Activated naive CD4-positive, alpha-beta T cell treated with anti-CD3 and anti-CD28 coated beads, Interleukin-2, amount 10 ng/mL, durations not matched to agents 7 days and 5 days (primary cell): ENCODE measurements around the gene FAM32A.
"Not testable (repeated sequence)": the region's sequence is repeated elsewhere in the genome, so short reads cannot be mapped to it uniquely, and the experiment has no call there.

Source experiments
- CTCF ChIA-PET: fragments of 350-600 bp; sonication (Branson Sonifier 250); formaldehyde crosslinking; loops from one replicate; lab custom pipeline; 2021; ENCODE audit warnings: antibody characterized with exemption; lab: Charles Lee
- DNase-seq: peaks from one replicate; pipeline ENCODE4 v3.0.0-alpha.2; 2020
- H3K27ac Mint-ChIP-seq: one replicate; pipeline ENCODE4 v1.8.0; 2021; ENCODE audit warnings: mild to moderate bottlenecking, moderate library complexity, mixed read lengths
- H3K27me3 Mint-ChIP-seq: one replicate; pipeline ENCODE4 v1.8.0; 2021; ENCODE audit warnings: mild to moderate bottlenecking, mixed read lengths
- H3K36me3 Mint-ChIP-seq: one replicate; pipeline ENCODE4 v1.8.0; 2021; ENCODE audit warnings: mixed read lengths
- H3K4me1 Mint-ChIP-seq: one replicate; pipeline ENCODE4 v1.8.0; 2021; ENCODE audit warnings: mixed read lengths
- H3K4me3 Mint-ChIP-seq: one replicate; pipeline ENCODE4 v1.8.0; 2021; ENCODE audit warnings: mild to moderate bottlenecking, moderate library complexity, mixed read lengths
- H3K9me3 Mint-ChIP-seq: one replicate; pipeline ENCODE4 v1.8.0; 2021; ENCODE audit warnings: mixed read lengths

FAM32A gene

DNA sequence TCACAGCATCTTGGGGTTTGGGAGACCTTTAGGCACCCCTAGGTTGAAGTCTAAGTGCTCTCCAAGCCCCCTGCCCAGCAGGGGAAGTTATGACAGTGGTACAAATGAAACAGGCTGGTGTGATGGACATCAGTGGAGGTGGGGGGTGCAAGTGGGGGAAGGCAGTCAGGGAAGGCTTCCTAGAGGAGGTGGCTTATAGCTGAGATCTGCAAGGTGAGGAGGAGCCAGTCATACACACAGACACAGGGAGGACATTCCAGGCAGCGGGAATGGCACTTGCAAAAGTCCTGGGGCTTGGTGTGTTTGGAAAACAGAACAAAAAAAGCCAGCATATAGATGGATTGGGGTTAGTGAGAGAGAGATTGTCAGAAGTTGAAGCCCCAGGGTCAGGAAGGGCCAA is 30.1 kb upstream of the FAM32A start:
- H3K9me3 Mint-ChIP-seq: no peaks in the 10 kb centered on the region
- no peak overlapping the region for H3K4me3 Mint-ChIP-seq
- CTCF ChIA-PET: no interaction called here
- H3K36me3 Mint-ChIP-seq: peaks cover 53% of the 10 kb centered on the region
- peaks cover 6% of the 10 kb centered on the region for H3K4me1 Mint-ChIP-seq
- no peaks in the 10 kb centered on the region for H3K27me3 Mint-ChIP-seq
- DNase-seq: no peak
- no peak overlapping the region for H3K27ac Mint-ChIP-seq

DNA sequence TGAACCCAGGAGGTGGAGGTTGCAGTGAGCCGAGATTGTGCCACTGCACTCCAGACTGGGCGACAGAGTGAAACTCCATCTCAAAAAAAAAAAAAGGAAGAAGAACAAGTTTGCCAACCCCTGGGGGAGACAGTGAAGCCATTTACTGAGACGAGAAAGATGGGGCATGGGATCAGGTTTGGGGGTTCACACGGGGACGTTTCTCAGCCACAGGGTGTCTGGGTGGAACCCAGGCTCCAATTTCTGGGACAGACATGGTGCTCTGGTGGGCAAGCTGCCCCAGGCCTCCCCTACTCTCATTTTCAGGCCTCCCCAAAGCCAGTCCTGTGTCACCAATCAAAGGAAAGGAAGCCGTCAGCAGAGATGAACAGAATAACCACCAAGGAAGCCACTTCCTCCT is 28.3 kb upstream of the FAM32A start:
- no peak for DNase-seq
- Mint-ChIP-seq H3K4me1 (peaks cover 19% of the 10 kb centered on the region), H3K36me3 (peaks cover 49% of the 10 kb centered on the region), H3K27me3 (no peaks in the 10 kb centered on the region), H3K4me3 (no peak overlapping the region), H3K27ac (no peak overlapping the region), H3K9me3 (no peaks in the 10 kb centered on the region)
- CTCF ChIA-PET: no interaction called here

DNA sequence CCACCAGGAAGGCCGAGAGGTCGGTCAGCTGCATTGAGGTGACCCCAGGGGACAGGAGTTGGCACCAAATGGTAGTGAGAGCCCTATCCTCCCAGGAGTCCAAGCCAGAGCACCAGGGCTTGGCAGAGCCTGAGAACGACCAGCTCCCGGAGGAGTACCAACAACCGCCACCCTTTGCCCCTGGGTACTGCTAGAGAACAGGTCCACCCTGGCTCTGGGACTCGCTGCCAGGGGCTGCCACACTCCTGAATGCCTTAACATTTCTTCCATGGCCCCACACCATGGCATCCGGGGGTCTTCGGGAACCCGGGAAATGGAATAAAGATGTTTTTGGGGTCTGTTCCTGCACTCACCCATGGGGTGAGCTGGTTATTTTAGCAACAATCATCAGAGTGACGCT is 27.6 kb upstream of the FAM32A start:
- H3K9me3 Mint-ChIP-seq: no peaks in the 10 kb centered on the region
- H3K27me3 Mint-ChIP-seq: no peaks in the 10 kb centered on the region
- peaks cover 20% of the 10 kb centered on the region for H3K4me1 Mint-ChIP-seq
- no peak overlapping the region for H3K4me3 Mint-ChIP-seq
- peaks cover 46% of the 10 kb centered on the region for H3K36me3 Mint-ChIP-seq
- no peak overlapping the region for H3K27ac Mint-ChIP-seq
- no peak for DNase-seq
- CTCF ChIA-PET: no interaction called here

DNA sequence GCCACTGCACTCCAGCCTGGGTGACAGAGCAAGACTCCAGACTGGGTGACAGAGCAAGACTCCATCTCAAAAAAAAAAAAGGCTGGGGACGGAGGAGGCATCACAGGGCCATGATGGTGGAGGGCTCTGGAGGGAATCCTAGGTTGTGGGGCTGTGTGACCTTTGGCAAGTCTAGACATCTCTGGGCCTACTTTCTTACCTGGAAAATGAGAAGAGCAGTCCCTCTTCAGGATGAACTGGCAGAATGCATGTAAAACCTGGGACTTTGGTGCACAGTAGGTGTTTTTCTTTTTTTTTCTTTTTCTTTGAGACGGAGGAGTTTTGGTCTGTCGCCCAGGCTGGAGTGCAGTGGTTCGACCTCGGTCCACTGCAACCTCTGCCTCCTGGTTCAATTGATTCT is 25.6 kb upstream of the FAM32A start:
- Mint-ChIP-seq H3K9me3 (no peaks in the 10 kb centered on the region), H3K4me1 (peaks cover 20% of the 10 kb centered on the region), H3K36me3 (peaks cover 26% of the 10 kb centered on the region), H3K4me3 (no peak overlapping the region), H3K27me3 (no peaks in the 10 kb centered on the region), H3K27ac (no peak overlapping the region)
- DNase-seq: no peak
- CTCF ChIA-PET: no interaction called here

DNA sequence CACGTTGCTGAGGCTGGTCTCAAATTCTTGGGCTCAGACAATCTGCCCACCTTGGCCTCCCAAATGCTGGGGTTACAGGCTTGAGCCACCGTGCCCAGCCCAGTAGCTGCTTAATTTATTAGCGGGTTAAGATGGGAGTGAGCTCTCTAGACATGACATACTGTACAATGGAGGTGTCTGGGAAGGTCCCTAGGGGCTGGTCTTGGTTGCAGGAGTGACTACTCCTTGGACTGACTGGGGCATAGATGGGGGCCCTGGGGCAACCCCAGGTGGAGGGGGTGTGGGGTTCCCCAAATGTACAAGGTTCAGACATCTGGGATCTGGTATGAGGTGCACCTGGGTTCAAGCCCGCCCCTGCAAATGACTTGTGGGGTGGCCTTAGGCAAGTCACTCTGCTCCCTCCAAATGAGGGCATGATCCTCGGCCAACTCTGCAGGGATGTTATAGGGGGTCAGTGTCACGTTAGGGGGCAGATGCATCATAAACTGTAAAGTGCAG is 24.7 kb upstream of the FAM32A start:
- Mint-ChIP-seq H3K9me3 (no peaks in the 10 kb centered on the region), H3K4me3 (no peak overlapping the region), H3K27ac (no peak overlapping the region)

DNA sequence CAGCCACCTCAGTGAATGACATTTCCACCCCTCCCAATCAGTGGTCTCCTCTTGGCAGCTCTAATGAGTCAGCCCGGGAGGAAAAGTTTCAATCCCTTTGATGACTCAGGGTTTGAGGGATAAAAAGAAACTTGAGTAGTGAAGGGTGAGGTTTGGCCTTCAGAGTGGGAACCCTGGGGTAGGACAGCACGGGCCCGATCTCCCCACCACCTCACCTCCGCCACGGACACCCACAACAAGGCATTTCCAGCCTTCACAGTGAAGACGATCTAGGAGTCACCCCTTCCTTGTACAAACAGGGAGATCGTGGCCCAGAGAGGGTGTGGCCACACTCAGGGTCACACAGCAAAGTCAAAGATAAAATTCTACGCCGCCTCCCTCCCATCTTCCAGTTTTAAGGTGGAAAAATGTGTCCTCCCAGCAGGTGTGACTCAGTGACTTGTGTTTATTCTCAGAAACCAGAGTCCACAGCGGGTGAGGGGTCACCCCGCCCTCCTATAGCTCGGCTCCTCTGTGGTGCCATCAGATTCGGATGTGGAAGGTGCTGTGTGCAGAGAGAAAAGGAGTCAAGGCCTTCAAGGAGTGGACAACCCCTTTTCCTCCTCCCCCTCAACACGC is 24.2 kb upstream of the FAM32A start:
- Mint-ChIP-seq H3K4me3 (no peak overlapping the region), H3K36me3 (peaks cover 13% of the 10 kb centered on the region)

More for the DNA sequence above, 24.7 kb upstream of the FAM32A start:
- CTCF ChIA-PET: interaction anchor here (1.7 kb wide), 1 partner anchor 118 kb away, joined by 4 read pairs; no protein-coding TSS in a partner anchor
- Mint-ChIP-seq H3K36me3 (peaks cover 18% of the 10 kb centered on the region), H3K27me3 (no peaks in the 10 kb centered on the region), H3K4me1 (peaks cover 16% of the 10 kb centered on the region)
- DNase-seq: no peak

DNA sequence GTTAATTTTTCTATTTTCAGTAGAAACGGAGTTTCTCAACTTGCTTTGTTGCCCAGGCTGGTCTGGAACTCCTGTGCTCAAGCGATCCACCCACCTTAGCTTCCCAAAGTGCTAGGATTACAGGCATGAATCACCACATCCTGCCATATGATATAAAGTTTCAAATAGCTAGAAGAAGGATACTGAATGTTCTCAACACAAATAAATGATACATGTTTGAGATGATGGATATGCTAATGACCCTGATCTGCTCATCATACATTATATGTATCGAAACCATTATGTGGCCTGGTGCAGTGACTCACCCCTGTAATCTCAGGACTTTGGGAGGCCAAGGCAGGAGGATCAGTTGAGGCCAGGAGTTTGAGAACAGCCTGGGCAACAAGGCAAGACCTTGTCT is 23.4 kb upstream of the FAM32A start:
- H3K9me3 Mint-ChIP-seq: no peaks in the 10 kb centered on the region
- H3K27me3 Mint-ChIP-seq: no peaks in the 10 kb centered on the region
- peaks cover 16% of the 10 kb centered on the region for H3K4me1 Mint-ChIP-seq
- H3K36me3 Mint-ChIP-seq: peaks cover 7% of the 10 kb centered on the region
- H3K4me3 Mint-ChIP-seq: no peak overlapping the region
- CTCF ChIA-PET: interaction anchor here (0.7 to 1.7 kb wide), 2 partner anchors 110 to 120 kb away, joined by 3 to 4 read pairs; no protein-coding TSS in a partner anchor
- no peak overlapping the region for H3K27ac Mint-ChIP-seq
- no peak for DNase-seq

More for the DNA sequence above, 24.2 kb upstream of the FAM32A start:
- Mint-ChIP-seq H3K27me3 (no peaks in the 10 kb centered on the region), H3K9me3 (no peaks in the 10 kb centered on the region), H3K27ac (no peak overlapping the region), H3K4me1 (peaks cover 16% of the 10 kb centered on the region)
- DNase-seq: no peak
- CTCF ChIA-PET: interaction anchor here (0.7 to 1.7 kb wide), 2 partner anchors 110 to 119 kb away, joined by 3 to 4 read pairs; no protein-coding TSS in a partner anchor

DNA sequence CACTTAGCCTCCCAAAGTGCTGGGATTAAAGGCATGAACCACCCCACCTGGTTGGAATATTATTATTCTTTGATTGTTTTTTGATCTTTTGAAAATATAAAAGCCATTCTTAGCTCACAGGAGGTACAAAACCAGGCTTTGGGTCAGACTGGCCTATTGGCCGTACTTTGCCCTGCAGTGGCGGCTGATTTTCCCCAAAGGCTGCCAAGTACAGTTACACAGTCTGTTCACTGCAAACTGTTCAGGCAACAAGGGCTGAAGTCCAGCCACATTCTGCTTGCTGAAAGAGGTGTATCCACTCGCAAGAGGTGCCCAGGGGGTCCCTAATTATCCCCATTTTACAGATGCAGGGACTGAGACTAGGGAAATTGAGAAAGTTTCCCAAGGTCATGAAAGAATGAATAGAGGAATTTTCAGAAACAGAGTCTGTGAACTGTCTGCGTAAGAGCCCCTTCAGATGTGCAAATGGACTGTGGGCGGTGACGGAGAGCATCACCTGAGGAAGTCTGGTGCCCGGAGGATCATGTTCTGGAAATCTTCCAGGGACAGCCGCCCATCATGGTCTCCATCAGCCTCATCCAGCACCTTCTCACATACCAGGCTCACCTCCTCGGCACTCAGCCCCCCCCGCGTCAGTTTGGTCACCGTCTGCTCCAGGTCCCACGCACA is 20.9 kb upstream of the FAM32A start:
- Mint-ChIP-seq H3K9me3 (peaks cover 7% of the 10 kb centered on the region), H3K4me3 (no peak overlapping the region), H3K4me1 (peaks cover 24% of the 10 kb centered on the region), H3K27ac (no peak overlapping the region), H3K36me3 (no peaks in the 10 kb centered on the region), H3K27me3 (no peaks in the 10 kb centered on the region)
- DNase-seq: no peak
- CTCF ChIA-PET: no interaction called here

DNA sequence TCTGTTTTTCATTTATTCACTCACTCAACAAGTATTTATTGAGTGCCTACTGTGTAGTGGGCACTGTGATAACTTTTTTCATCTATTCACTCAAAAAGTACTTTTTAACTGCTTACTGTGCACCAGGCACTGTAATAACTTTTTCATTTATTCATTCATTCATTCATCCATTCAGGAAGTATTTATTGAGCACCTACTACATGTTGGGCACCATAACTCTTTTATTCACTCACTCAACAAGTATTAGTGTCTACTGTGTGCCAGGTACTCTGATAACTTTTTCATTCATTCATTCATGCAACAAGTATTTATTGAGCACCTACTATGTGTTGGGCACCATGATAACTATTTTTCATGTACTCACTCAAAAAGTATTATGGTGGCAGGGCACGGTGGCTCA is 18.8 kb upstream of the FAM32A start:
- CTCF ChIA-PET: no interaction called here
- Mint-ChIP-seq H3K4me1 (peaks cover 12% of the 10 kb centered on the region), H3K4me3 (no peak overlapping the region)

DNA sequence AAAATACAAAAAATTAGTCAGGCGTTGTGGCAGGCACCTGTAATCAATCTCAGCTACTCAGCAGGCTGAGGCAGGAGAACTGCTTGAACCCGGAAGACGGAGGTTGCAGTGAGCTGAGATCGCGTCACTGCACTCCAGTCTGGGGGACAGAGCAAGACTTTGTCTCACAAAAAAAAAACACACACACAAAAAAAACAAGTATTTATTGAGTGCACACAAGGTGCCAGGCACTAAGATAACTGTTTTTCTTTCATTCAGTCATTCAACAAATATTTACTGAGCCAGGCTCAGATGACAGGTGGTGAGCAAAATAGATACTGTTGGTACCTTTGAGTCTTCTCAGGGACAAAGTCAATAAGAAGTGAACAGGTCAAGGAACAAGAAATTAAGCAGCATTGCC is 18.2 kb upstream of the FAM32A start:
- Mint-ChIP-seq H3K4me1 (peaks cover 8% of the 10 kb centered on the region), H3K36me3 (no peaks in the 10 kb centered on the region), H3K4me3 (no peak overlapping the region), H3K27ac (no peak overlapping the region), H3K9me3 (peaks cover 7% of the 10 kb centered on the region), H3K27me3 (peaks cover 3% of the 10 kb centered on the region)
- DNase-seq: no peak
- CTCF ChIA-PET: no interaction called here

More for the DNA sequence above, 18.8 kb upstream of the FAM32A start:
- Mint-ChIP-seq H3K27ac (no peak overlapping the region), H3K36me3 (no peaks in the 10 kb centered on the region), H3K27me3 (no peaks in the 10 kb centered on the region), H3K9me3 (peaks cover 7% of the 10 kb centered on the region)
- DNase-seq: no peak

DNA sequence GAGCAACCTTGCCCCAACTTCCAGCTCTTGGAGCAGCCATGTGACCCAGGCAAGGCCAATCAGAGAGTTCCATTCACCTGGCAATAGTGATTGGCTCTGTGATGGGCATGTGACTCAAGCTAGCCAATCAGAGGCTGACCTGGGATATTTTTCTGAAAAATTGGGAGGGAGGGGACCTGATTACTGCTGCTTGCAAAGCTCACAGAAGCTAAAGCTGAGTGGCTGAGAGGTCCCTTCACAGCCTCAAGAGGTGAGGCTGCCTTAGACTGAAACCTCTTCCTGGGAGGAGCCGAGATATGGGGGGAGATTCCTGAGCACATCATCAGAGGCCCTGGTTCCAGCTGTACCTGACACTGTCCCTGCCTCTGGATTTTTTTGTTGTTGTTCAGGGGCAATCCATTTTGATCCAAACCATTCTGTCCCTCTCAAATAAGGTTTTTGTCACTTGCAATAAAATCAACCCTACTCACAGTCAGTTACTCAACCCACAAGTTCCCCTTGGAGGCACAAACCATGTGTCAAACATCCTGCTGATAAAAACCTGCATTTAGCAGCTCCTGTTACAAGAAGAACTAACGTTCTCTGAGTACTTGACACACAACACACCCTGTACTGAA is 16.6 kb upstream of the FAM32A start:
- H3K27ac Mint-ChIP-seq: no peak overlapping the region
- H3K36me3 Mint-ChIP-seq: no peaks in the 10 kb centered on the region
- DNase-seq: no peak
- peaks cover 13% of the 10 kb centered on the region for H3K27me3 Mint-ChIP-seq
- no peak overlapping the region for H3K4me3 Mint-ChIP-seq
- peaks cover 7% of the 10 kb centered on the region for H3K9me3 Mint-ChIP-seq
- CTCF ChIA-PET: interaction anchor here (1.2 to 1.3 kb wide), 2 partner anchors 98 to 127 kb away, joined by 3 read pairs; no protein-coding TSS in a partner anchor
- peaks cover 8% of the 10 kb centered on the region for H3K4me1 Mint-ChIP-seq

DNA sequence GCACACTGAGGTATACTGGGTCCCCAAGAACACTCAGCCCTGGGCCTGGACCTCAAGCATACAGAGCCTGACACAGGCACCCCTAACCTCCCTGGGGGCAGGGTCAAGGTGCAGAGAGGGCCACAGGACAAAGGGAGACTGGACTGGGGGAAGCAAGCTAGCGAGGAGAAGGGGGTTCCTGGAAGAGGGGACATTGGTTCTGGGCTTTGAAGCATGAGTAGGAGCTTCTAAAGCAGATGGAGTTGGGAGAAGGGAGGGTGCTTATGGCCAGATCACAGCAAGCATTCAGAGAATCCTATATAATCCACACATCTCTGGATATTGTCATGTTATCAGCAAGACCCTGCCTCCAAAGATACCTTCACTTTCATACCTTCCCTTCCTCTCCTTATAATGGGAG is 15.1 kb upstream of the FAM32A start:
- CTCF ChIA-PET: interaction anchor here (0.8 to 1.3 kb wide), 3 partner anchors 15 to 129 kb away, joined by 3 to 5 read pairs (median 4); partner anchors contain the start of gene FAM32A
- Mint-ChIP-seq H3K27ac (no peak overlapping the region), H3K36me3 (no peaks in the 10 kb centered on the region), H3K27me3 (peaks cover 15% of the 10 kb centered on the region), H3K4me3 (no peak overlapping the region), H3K9me3 (peaks cover 7% of the 10 kb centered on the region), H3K4me1 (peaks cover 8% of the 10 kb centered on the region)
- no peak for DNase-seq

DNA sequence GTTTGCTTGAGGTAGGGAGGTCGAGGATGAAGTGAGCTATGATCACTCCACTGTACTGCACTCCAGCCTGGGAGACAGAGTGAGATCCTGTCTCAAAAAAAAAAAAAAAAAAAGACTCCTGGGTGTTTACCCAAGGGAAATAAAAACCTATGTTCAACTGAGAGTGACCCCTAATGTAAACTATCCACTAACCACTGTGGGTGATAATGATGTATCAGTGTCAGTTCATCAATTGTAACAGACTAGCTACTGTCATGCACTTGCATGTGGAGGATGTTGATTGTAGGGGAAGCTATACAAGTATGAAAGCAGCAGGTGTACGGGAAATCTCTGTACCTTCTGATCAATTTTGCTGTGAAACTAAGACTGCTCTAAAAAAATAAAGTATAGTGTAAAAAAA is 9.3 kb upstream of the FAM32A start:
- H3K4me3 Mint-ChIP-seq: no peak overlapping the region
- no peak for DNase-seq
- no peaks in the 10 kb centered on the region for H3K4me1 Mint-ChIP-seq
- peaks cover 32% of the 10 kb centered on the region for H3K27me3 Mint-ChIP-seq
- H3K36me3 Mint-ChIP-seq: no peaks in the 10 kb centered on the region
- no peaks in the 10 kb centered on the region for H3K9me3 Mint-ChIP-seq
- no peak overlapping the region for H3K27ac Mint-ChIP-seq
- CTCF ChIA-PET: interaction anchor here (0.7 to 0.9 kb wide), 2 partner anchors 134 to 135 kb away, joined by 3 read pairs; no protein-coding TSS in a partner anchor

DNA sequence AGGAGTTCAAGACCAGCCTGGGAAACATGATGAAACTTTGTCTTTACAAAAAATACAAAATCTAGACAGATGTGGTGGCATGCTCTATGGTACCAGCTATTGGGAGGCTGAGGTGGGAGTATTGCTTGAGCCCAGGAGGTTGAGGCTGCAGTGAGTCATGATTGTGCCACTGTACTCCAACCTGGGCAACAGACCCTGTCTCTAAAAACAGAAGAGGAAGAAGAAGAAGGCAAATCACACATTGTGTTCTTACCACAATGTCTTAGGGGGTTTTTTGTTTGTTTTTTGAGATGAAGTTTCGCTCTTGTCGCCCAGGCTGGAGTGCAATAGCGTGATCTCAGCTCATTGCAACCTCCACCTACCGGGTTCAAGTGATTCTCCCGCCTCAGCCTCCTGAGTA is 6.3 kb upstream of the FAM32A start:
- not testable (repeated sequence) for H3K4me1 Mint-ChIP-seq, H3K4me3 Mint-ChIP-seq, H3K9me3 Mint-ChIP-seq, H3K36me3 Mint-ChIP-seq, H3K27ac Mint-ChIP-seq, DNase-seq
- CTCF ChIA-PET: interaction anchor here (0.9 to 1.7 kb wide), 2 partner anchors 66 to 137 kb away, joined by 3 to 8 read pairs; no protein-coding TSS in a partner anchor
- peaks cover 27% of the 10 kb centered on the region for H3K27me3 Mint-ChIP-seq
